DOHH2 (cell line): ENCODE measurements around the gene PAN2.

ENCODE experiments used
- H3F3A ChIP-seq: fragments of 200-600 bp; sonication (generic), shearing (Covaris generic); 2 replicates; pipeline ENCODE4 v1.6.0; 2016; ENCODE audit warnings: antibody characterized with exemption, mild to moderate bottlenecking; ENCODE audit not compliant: control insufficient read depth, insufficient read depth
- H3K27ac ChIP-seq: fragments of 200-600 bp; sonication (generic); 2 replicates; pipeline ENCODE4 v1.5.1; 2014; ENCODE audit warnings: low read depth, mild to moderate bottlenecking, low read length, moderate library complexity
- H3K27me3 ChIP-seq: fragments of 200-600 bp; sonication (generic); 2 replicates; pipeline ENCODE4 v1.6.1; 2014; ENCODE audit warnings: mild to moderate bottlenecking, low read length, mixed read lengths; ENCODE audit not compliant: control insufficient read depth
- H3K36me3 ChIP-seq: fragments of 200-600 bp; sonication (generic); 2 replicates; pipeline ENCODE4 v1.6.1; 2014; ENCODE audit warnings: mild to moderate bottlenecking, low read length, moderate library complexity, mixed read lengths; ENCODE audit not compliant: control insufficient read depth
- H3K4me1 ChIP-seq: fragments of 200-600 bp; sonication (generic); 2 replicates; pipeline ENCODE4 v1.6.1; 2014; ENCODE audit warnings: mild to moderate bottlenecking, low read length, mixed read lengths; ENCODE audit not compliant: control insufficient read depth
- H3K4me2 ChIP-seq: fragments of 200-600 bp; sonication (generic); 2 replicates; pipeline ENCODE4 v1.6.0; 2014; ENCODE audit warnings: mild to moderate bottlenecking, low read length, moderate library complexity
- H3K4me3 ChIP-seq: fragments of 200-600 bp; sonication (generic); 2 replicates; pipeline ENCODE4 v1.5.1; 2014; ENCODE audit warnings: mild to moderate bottlenecking, low read length, mixed read lengths
- H3K79me2 ChIP-seq: fragments of 200-600 bp; sonication (generic); 2 replicates; pipeline ENCODE4 v1.6.1; 2014; ENCODE audit warnings: mild to moderate bottlenecking, low read length, mixed read lengths; ENCODE audit not compliant: control insufficient read depth
- H3K9me2 ChIP-seq: fragments of 200-600 bp; sonication (generic); replicated peaks from 2 replicates; pipeline ENCODE4 v1.6.1; 2014; ENCODE audit warnings: mild to moderate bottlenecking, low read length, mixed read lengths; ENCODE audit not compliant: control insufficient read depth
- H3K9me3 ChIP-seq: fragments of 200-600 bp; sonication (generic); 2 replicates; pipeline ENCODE4 v1.6.1; 2014; ENCODE audit warnings: antibody characterized with exemption, low read length, mixed read lengths; ENCODE audit not compliant: control insufficient read depth, insufficient read depth
- H4K20me1 ChIP-seq: fragments of 200-600 bp; sonication (generic); 2 replicates; pipeline ENCODE4 v1.6.0; 2014; ENCODE audit warnings: low read depth, mild to moderate bottlenecking, antibody characterized with exemption, low read length, moderate library complexity; ENCODE audit not compliant: control insufficient read depth, insufficient read depth
- EZH2phosphoT487 ChIP-seq: fragments of 200-600 bp; sonication (generic); IDR thresholded peaks from 2 replicates; pipeline ENCODE4 v1.6.1; 2017; ENCODE audit warnings: borderline replicate concordance, mild to moderate bottlenecking, antibody characterized with exemption, low read length, moderate library complexity, mixed read lengths
- TF ChIP-seq, protein P1 (sequence below): fragments of 200-600 bp; sonication (generic); IDR thresholded peaks from one replicate; pipeline ENCODE4 v1.5.1; 2014; ENCODE audit warnings: antibody characterized with exemption, mild to moderate bottlenecking, low read depth, low read length; ENCODE audit not compliant: poor library complexity, severe bottlenecking

PAN2 gene

DNA sequence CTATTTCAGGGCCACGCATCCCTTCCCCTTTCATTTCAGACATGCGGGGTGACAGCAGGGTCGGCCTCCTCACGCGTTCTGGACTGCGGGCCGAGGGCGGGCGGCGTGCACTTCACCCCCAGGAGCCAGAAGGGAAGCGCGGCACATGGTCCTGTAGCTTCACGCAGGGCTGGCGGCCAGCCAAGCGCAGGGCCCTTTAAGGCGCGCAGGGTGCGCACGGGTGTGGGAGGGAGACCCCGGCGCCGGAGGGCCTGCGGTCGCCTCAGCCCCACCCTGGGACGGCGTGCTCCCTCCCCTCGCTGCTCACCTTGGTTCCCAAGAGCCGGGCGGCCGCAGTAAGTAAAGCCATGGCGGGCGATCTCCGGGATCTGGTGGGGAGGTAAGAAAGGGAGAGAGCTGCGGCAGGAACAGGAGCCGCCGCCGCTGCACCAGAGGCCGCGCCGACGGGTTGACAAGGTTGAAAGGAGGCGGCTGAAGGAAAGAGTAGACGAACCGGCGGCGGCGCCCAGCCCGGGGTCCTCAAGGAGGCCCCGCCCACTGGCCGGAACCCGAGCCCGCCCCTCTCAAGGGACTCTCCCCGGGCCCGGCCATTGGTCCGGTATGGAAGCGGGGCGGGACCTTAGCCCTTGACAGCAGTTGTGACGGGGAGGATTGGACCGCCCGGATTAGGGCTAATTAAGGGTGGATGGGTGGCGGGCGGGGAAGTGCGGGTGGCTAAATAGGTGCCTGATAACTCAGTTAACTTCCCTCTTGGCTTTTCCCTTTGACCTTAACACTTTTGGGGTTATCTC, 33.8 kb downstream of the PAN2 start, which contains the start of gene CS:
Gene CS, minus strand, starts transcription at position 478 of the 791 bp plus-strand sequence. Its CDS starts 129 bp downstream, at position 349.
- Histone ChIP-seq H3K9me3 (no peaks in the 10 kb centered on the region), H3K4me2 (peak within 1 kb of the TSS; percentile 94), H3K79me2 (peaks cover 68% of the 10 kb centered on the region), H3K27ac (peak within 1 kb of the TSS; percentile 72), H3F3A (peaks cover 5% of the 10 kb centered on the region; the same call in 1 of the 2 replicates), H3K4me3 (peak within 1 kb of the TSS; percentile 92), H3K27me3 (no peaks in the 10 kb centered on the region), H3K4me1 (peaks cover 63% of the 10 kb centered on the region), H3K9me2 (no peaks in the 10 kb centered on the region), H4K20me1 (peaks cover 3% of the 10 kb centered on the region; the same call in 1 of the 2 replicates), H3K36me3 (peaks cover 68% of the 10 kb centered on the region)
- TF ChIP-seq, protein P1, sequence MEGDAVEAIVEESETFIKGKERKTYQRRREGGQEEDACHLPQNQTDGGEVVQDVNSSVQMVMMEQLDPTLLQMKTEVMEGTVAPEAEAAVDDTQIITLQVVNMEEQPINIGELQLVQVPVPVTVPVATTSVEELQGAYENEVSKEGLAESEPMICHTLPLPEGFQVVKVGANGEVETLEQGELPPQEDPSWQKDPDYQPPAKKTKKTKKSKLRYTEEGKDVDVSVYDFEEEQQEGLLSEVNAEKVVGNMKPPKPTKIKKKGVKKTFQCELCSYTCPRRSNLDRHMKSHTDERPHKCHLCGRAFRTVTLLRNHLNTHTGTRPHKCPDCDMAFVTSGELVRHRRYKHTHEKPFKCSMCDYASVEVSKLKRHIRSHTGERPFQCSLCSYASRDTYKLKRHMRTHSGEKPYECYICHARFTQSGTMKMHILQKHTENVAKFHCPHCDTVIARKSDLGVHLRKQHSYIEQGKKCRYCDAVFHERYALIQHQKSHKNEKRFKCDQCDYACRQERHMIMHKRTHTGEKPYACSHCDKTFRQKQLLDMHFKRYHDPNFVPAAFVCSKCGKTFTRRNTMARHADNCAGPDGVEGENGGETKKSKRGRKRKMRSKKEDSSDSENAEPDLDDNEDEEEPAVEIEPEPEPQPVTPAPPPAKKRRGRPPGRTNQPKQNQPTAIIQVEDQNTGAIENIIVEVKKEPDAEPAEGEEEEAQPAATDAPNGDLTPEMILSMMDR, result no peak

DNA sequence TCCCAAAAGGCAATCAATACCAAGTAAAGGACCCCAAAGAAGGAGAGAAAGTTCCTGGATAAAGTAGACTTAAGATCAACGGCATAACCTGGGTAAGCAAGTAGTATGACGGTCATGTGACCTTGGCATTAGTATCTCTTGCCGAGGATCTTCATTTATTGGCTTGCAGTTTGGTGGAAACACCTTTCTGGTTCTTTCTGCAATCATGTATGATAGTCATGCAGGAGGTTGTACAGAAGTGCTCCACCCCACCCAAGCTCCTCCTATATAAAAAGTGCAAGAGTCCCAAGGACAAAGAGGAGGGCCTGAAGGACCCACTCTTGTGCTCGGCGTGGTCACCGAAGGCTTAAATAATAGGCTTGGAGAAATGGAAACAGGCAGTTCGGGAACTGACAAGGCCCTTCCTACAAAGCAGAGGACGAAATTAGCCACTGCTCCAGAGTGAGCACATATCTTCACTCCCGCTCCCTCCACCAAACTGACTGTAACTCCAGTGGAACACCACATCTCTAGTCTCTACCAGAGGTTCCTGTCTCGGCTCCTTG, 34.4 kb downstream of the PAN2 start:
- Histone ChIP-seq H4K20me1 (peaks cover 3% of the 10 kb centered on the region; the same call in 1 of the 2 replicates), H3K79me2 (peaks cover 75% of the 10 kb centered on the region), H3F3A (peaks cover 5% of the 10 kb centered on the region; the same call in 1 of the 2 replicates), H3K4me2 (peak overlapping the region; percentile 94), H3K4me1 (peaks cover 63% of the 10 kb centered on the region), H3K27ac (peak overlapping the region; percentile 72), H3K36me3 (peaks cover 71% of the 10 kb centered on the region), H3K4me3 (peak overlapping the region; percentile 92), H3K9me2 (no peaks in the 10 kb centered on the region), H3K27me3 (no peaks in the 10 kb centered on the region), H3K9me3 (no peaks in the 10 kb centered on the region)
- TF ChIP-seq EZH2phosphoT487, result no peak
- TF ChIP-seq, protein P1, result no peak

DNA sequence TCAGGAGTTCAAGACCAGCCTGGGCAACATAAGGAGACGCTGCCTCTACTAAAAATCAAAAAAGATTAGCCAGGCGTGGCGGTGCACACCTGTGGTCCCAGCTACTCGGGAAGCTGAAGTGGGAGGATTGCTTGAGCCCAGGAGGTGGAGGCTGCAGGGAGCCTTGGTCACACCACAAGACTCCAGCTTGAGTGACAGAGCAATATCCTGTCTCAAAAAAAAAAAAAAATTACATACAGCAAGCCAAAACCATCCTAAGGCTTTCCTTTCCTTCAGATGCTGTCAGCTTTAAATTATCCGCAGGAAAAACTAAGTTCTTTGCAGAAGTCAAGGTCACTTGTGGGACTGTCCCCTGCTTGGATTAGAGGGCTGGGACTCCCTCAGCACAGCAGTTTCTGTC, 35.0 kb downstream of the PAN2 start:
- H4K20me1 ChIP-seq, result peaks cover 3% of the 10 kb centered on the region; the same call in 1 of the 2 replicates
- peak overlapping the region; percentile 92 for H3K4me3 ChIP-seq
- peaks cover 73% of the 10 kb centered on the region for H3K36me3 ChIP-seq
- H3K9me3 ChIP-seq, result no peaks in the 10 kb centered on the region
- H3K4me2 ChIP-seq, result peak overlapping the region; percentile 94
- peaks cover 5% of the 10 kb centered on the region; the same call in 1 of the 2 replicates for H3F3A ChIP-seq
- no peaks in the 10 kb centered on the region for H3K27me3 ChIP-seq
- H3K9me2 ChIP-seq, result no peaks in the 10 kb centered on the region
- H3K79me2 ChIP-seq, result peaks cover 81% of the 10 kb centered on the region
- peak overlapping the region; percentile 72 for H3K27ac ChIP-seq
- peaks cover 63% of the 10 kb centered on the region for H3K4me1 ChIP-seq
- no peak for TF ChIP-seq EZH2phosphoT487
- TF ChIP-seq, protein P1, result no peak
